ENCODE data around the gene PRDM5. TPM values are rescaled to one million over a fixed set of nuclear protein-coding genes. Genes with fewer than 3 reads are reported as not detected.

PRDM5 gene
- total and polyA plus RNA-seq, 2 experiments from 2014 or later = 8.7 to 12.6 TPM

- no peaks in the 10 kb centered on the region for H3K9me3 ChIP-seq (ENCODE audit: low read depth)
- 92 to 95% methylated on average over 1 of the region's 1 CpG for WGBS, 2 experiments (ENCODE audit: low coverage in 1 of 2, low lambda C conversion rate in 2 of 2, missing lambda C conversion rate in 2 of 2)
- no peak overlapping the region for H3K27ac ChIP-seq
- no peaks in the 10 kb centered on the region for H3K27me3 ChIP-seq (replicated peaks; ENCODE audit: insufficient read depth)
- no peaks in the 10 kb centered on the region for H3K79me2 ChIP-seq (ENCODE audit: insufficient read depth)
- no peaks in the 10 kb centered on the region for H4K20me1 ChIP-seq (ENCODE audit: insufficient read depth)
- H2AFZ ChIP-seq = no peak overlapping the region
- DNase-seq = no peak
- in situ Hi-C loops (cut with MboI) = no loop called here
- H3K4me3 ChIP-seq = no peak overlapping the region
- H3K36me3 ChIP-seq (ENCODE audit: low read depth) = no peaks in the 10 kb centered on the region
- no peaks in the 10 kb centered on the region for H3K4me1 ChIP-seq (ENCODE audit: insufficient read depth)
- H3K4me2 ChIP-seq (ENCODE audit: unreplicated experiment) = no peak overlapping the region
- no peak overlapping the region for H3K9ac ChIP-seq
- TF ChIP-seq EZH2phosphoT487 (IDR thresholded peaks at IDR 0.05; ENCODE audit: insufficient read depth, low read depth) (no peak), EZH2 (IDR thresholded peaks at IDR 0.05; ENCODE audit: insufficient read depth, poor library complexity, severe bottlenecking) (no peak)
- H3F3A ChIP-seq (ENCODE audit: insufficient read depth) = no peaks in the 10 kb centered on the region
- no peaks in the 10 kb centered on the region for H3K9me2 ChIP-seq (ENCODE audit: insufficient read depth)
Measured at GRCh38 chr4:120773641-120774040, 148.9 kb downstream of the PRDM5 start.

DNA sequence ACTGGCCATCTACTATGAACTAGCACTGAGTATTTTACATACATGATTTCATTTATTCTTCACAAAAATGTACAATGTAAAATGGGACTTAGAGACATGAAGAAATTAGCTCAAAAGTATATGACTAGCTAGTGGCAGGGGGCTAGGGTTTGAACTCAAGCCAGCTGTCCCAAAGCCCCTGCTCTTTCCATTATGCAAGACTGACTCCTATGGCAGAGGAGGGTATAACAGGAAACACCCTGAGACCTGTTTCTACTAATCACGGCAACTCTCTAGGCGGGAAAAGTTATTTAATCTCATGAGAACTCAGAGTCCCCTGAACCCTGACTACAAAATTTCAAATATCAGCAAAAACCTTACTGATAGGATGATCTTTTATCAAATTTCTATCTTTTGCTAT, 150.6 kb downstream of the PRDM5 start:
- Histone ChIP-seq H3K4me2 (ENCODE audit: unreplicated experiment) (no peak overlapping the region), H3K36me3 (ENCODE audit: low read depth) (no peaks in the 10 kb centered on the region), H3K79me2 (ENCODE audit: insufficient read depth) (no peaks in the 10 kb centered on the region), H3K9me2 (ENCODE audit: insufficient read depth) (no peaks in the 10 kb centered on the region), H3K4me1 (ENCODE audit: insufficient read depth) (no peaks in the 10 kb centered on the region), H3K27ac (no peak overlapping the region), H4K20me1 (ENCODE audit: insufficient read depth) (no peaks in the 10 kb centered on the region), H3K9ac (no peak overlapping the region), H3K9me3 (ENCODE audit: low read depth) (no peaks in the 10 kb centered on the region), H2AFZ (no peak overlapping the region), H3K27me3 (replicated peaks; ENCODE audit: insufficient read depth) (no peaks in the 10 kb centered on the region), H3F3A (ENCODE audit: insufficient read depth) (no peaks in the 10 kb centered on the region), H3K4me3 (no peak overlapping the region)
- 95 to 100% methylated on average over 2 of the region's 2 CpGs for WGBS, 2 experiments (ENCODE audit: low coverage in 1 of 2, low lambda C conversion rate in 2 of 2, missing lambda C conversion rate in 2 of 2)
- no peak for DNase-seq
- in situ Hi-C loops (cut with MboI) = no loop called here
- TF ChIP-seq EZH2 (IDR thresholded peaks at IDR 0.05; ENCODE audit: insufficient read depth, poor library complexity, severe bottlenecking) (no peak), EZH2phosphoT487 (IDR thresholded peaks at IDR 0.05; ENCODE audit: insufficient read depth, low read depth) (no peak)

- no peak overlapping the region for H2AFZ ChIP-seq
- H3K4me2 ChIP-seq (ENCODE audit: unreplicated experiment) = no peak overlapping the region
- no peaks in the 10 kb centered on the region for H3K79me2 ChIP-seq (ENCODE audit: insufficient read depth)
- no peaks in the 10 kb centered on the region for H3K9me3 ChIP-seq (ENCODE audit: low read depth)
- no peak for TF ChIP-seq EZH2 (IDR thresholded peaks at IDR 0.05; ENCODE audit: insufficient read depth, poor library complexity, severe bottlenecking)
- TF ChIP-seq EZH2phosphoT487 (IDR thresholded peaks at IDR 0.05; ENCODE audit: insufficient read depth, low read depth) = no peak
- H3K9me2 ChIP-seq (ENCODE audit: insufficient read depth) = no peaks in the 10 kb centered on the region
- no peaks in the 10 kb centered on the region for H3K36me3 ChIP-seq (ENCODE audit: low read depth)
- no peak overlapping the region for H3K4me3 ChIP-seq
- no peaks in the 10 kb centered on the region for H3K4me1 ChIP-seq (ENCODE audit: insufficient read depth)
- no peak overlapping the region for H3K27ac ChIP-seq
- no peak overlapping the region for H3K9ac ChIP-seq
- H3F3A ChIP-seq (ENCODE audit: insufficient read depth) = no peaks in the 10 kb centered on the region
- 80 to 95% methylated on average over 1 of the region's 1 CpG for WGBS, 2 experiments (ENCODE audit: low coverage in 1 of 2, low lambda C conversion rate in 2 of 2, missing lambda C conversion rate in 2 of 2)
- no peaks in the 10 kb centered on the region for H3K27me3 ChIP-seq (replicated peaks; ENCODE audit: insufficient read depth)
- in situ Hi-C loops (cut with MboI) = no loop called here
- no peak for DNase-seq
- H4K20me1 ChIP-seq (ENCODE audit: insufficient read depth) = no peaks in the 10 kb centered on the region
Measured at GRCh38 chr4:120770897-120771296, 151.6 kb downstream of the PRDM5 start.

- H4K20me1 ChIP-seq (ENCODE audit: insufficient read depth) = no peaks in the 10 kb centered on the region
- TF ChIP-seq EZH2phosphoT487 (IDR thresholded peaks at IDR 0.05; ENCODE audit: insufficient read depth, low read depth) (no peak), EZH2 (IDR thresholded peaks at IDR 0.05; ENCODE audit: insufficient read depth, poor library complexity, severe bottlenecking) (no peak)
- H3K4me2 ChIP-seq (ENCODE audit: unreplicated experiment) = no peak overlapping the region
- peak; percentile 49 for DNase-seq
- WGBS, 2 experiments (ENCODE audit: low coverage in 1 of 2, low lambda C conversion rate in 2 of 2, missing lambda C conversion rate in 2 of 2) = 20 to 36% methylated on average over 3 to 4 of the region's 4 CpGs
- H2AFZ ChIP-seq = no peak overlapping the region
- H3K9ac ChIP-seq = no peak overlapping the region
- no peaks in the 10 kb centered on the region for H3K36me3 ChIP-seq (ENCODE audit: low read depth)
- H3K79me2 ChIP-seq (ENCODE audit: insufficient read depth) = no peaks in the 10 kb centered on the region
- H3F3A ChIP-seq (ENCODE audit: insufficient read depth) = no peaks in the 10 kb centered on the region
- no peak overlapping the region for H3K4me3 ChIP-seq
- H3K9me3 ChIP-seq (ENCODE audit: low read depth) = no peaks in the 10 kb centered on the region
- no peak overlapping the region for H3K27ac ChIP-seq
- in situ Hi-C loops (cut with MboI) = no loop called here
- no peaks in the 10 kb centered on the region for H3K4me1 ChIP-seq (ENCODE audit: insufficient read depth)
- H3K27me3 ChIP-seq (replicated peaks; ENCODE audit: insufficient read depth) = no peaks in the 10 kb centered on the region
- no peaks in the 10 kb centered on the region for H3K9me2 ChIP-seq (ENCODE audit: insufficient read depth)
Measured at GRCh38 chr4:120769227-120769626, 153.3 kb downstream of the PRDM5 start.

DNA sequence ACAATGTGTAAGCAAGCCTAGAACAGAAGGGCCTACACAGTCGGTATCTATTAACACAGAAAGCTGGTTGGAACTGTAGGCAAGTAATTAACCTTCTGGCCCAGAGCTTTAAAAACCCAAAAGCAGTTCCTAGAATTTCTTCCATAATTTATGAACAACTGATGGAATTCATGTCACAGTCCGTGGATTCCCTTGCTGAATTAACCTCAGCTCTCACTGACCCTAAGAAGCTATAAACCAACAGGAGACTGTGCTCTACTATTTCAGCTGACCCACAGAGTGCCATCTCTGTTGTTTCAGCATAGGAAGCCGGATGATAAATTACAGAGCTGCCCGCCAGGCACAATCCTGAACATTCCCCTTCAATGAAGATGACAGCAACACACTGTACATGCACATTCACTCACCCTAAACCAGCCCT, 157.3 kb downstream of the PRDM5 start:
- Histone ChIP-seq H3K27me3 (replicated peaks; ENCODE audit: insufficient read depth) (no peaks in the 10 kb centered on the region), H3K9ac (no peak overlapping the region), H3F3A (ENCODE audit: insufficient read depth) (no peaks in the 10 kb centered on the region), H3K4me1 (ENCODE audit: insufficient read depth) (no peaks in the 10 kb centered on the region), H3K4me3 (no peak overlapping the region), H3K27ac (no peak overlapping the region), H3K9me3 (ENCODE audit: low read depth) (no peaks in the 10 kb centered on the region), H3K79me2 (ENCODE audit: insufficient read depth) (no peaks in the 10 kb centered on the region), H3K36me3 (ENCODE audit: low read depth) (no peaks in the 10 kb centered on the region), H3K9me2 (ENCODE audit: insufficient read depth) (no peaks in the 10 kb centered on the region), H2AFZ (no peak overlapping the region), H4K20me1 (ENCODE audit: insufficient read depth) (no peaks in the 10 kb centered on the region), H3K4me2 (ENCODE audit: unreplicated experiment) (no peak overlapping the region)
- WGBS, 2 experiments (ENCODE audit: low coverage in 1 of 2, low lambda C conversion rate in 2 of 2, missing lambda C conversion rate in 2 of 2) = 90 to 95% methylated on average over 4 of the region's 4 CpGs
- no peak for DNase-seq
- in situ Hi-C loops (cut with MboI) = no loop called here
- no peak for TF ChIP-seq EZH2phosphoT487 (IDR thresholded peaks at IDR 0.05; ENCODE audit: insufficient read depth, low read depth)
- TF ChIP-seq EZH2 (IDR thresholded peaks at IDR 0.05; ENCODE audit: insufficient read depth, poor library complexity, severe bottlenecking) = no peak

Measured in GM23248 (cell line).